PC-9 (cell line): ENCODE results near the gene ANKRD13A. TPM values are rescaled to one million over a fixed set of nuclear protein-coding genes. Genes with fewer than 3 reads are reported as not detected.
A peak's percentile ranks its signal among the peaks of the same experiment; 100 is the strongest.

Experiments
- BruUV-seq: library from RNA; stranded (reverse); fragments of 400-500 nt; replicated peaks from 2 replicates; lab custom pipeline; 2021; lab: Mats Ljungman, UMichigan
- CTCF ChIA-PET: fragments of 300-600 bp; sonication (Branson Sonifier 250); formaldehyde crosslinking; loops from one replicate; lab custom pipeline; 2022; ENCODE audit warnings: antibody characterized with exemption; lab: Charles Lee
- POLR2A ChIA-PET: fragments of 300-600 bp; sonication (Branson Sonifier 250); formaldehyde crosslinking; loops from one replicate; lab custom pipeline; 2022; ENCODE audit warnings: antibody characterized with exemption; ENCODE audit not compliant: unreplicated experiment; lab: Charles Lee
- DNase-seq, 2 experiments: peaks; one replicate each; pipeline versions ENCODE4 v3.0.0 to v3.0.0-alpha.2; 2015 to 2022; ENCODE audit warnings: mixed read lengths in 1 of 2
- H2AFZ ChIP-seq: fragments of 200-600 bp; sonication (generic); 2 replicates; pipeline ENCODE4 v1.8.1; 2017; ENCODE audit warnings: antibody characterized with exemption
- H3F3A ChIP-seq: fragments of 200-600 bp; sonication (generic); 2 replicates; pipeline ENCODE4 v1.8.1; 2017; ENCODE audit warnings: antibody characterized with exemption, mild to moderate bottlenecking, low read depth; ENCODE audit not compliant: insufficient read depth
- H3K27ac ChIP-seq: fragments of 200-600 bp; sonication (generic); 2 replicates; pipeline ENCODE4 v1.6.1; 2016; ENCODE audit warnings: mixed run types
- H3K27me3 ChIP-seq: fragments of 200-600 bp; sonication (generic); 2 replicates; pipeline ENCODE4 v1.6.1; 2016; ENCODE audit warnings: low read depth, mixed run types; ENCODE audit not compliant: insufficient read depth
- H3K36me3 ChIP-seq: fragments of 200-600 bp; sonication (generic); 2 replicates; pipeline ENCODE4 v1.6.1; 2016; ENCODE audit warnings: low read depth, mixed run types
- H3K4me1 ChIP-seq: fragments of 200-600 bp; sonication (generic); replicated peaks from 2 replicates; pipeline ENCODE4 v1.6.1; 2016; ENCODE audit warnings: mixed run types; ENCODE audit not compliant: insufficient read depth
- H3K4me2 ChIP-seq: fragments of 200-600 bp; sonication (generic); 2 replicates; pipeline ENCODE4 v1.6.1; 2017; ENCODE audit warnings: mixed run types
- H3K4me3 ChIP-seq: fragments of 200-600 bp; sonication (generic); 2 replicates; pipeline ENCODE4 v1.6.1; 2016; ENCODE audit warnings: mixed run types
- H3K79me2 ChIP-seq: fragments of 200-600 bp; sonication (generic); 2 replicates; pipeline ENCODE4 v1.6.1; 2017; ENCODE audit warnings: low read depth, mixed run types
- H3K9me2 ChIP-seq: fragments of 200-600 bp; sonication (generic); 2 replicates; pipeline ENCODE4 v1.8.1; 2017; ENCODE audit warnings: mild to moderate bottlenecking; ENCODE audit not compliant: insufficient read depth
- H3K9me3 ChIP-seq: fragments of 200-600 bp; sonication (generic); 2 replicates; pipeline ENCODE4 v1.8.1; 2016; ENCODE audit warnings: low read depth; ENCODE audit not compliant: insufficient read depth
- H4K20me1 ChIP-seq: fragments of 200-600 bp; sonication (generic); 2 replicates; pipeline ENCODE4 v1.8.1; 2017; ENCODE audit not compliant: insufficient read depth
- CTCF ChIP-seq: fragments of 200-600 bp; sonication (generic); conservative IDR thresholded peaks from 2 replicates; pipeline ENCODE4 v1.6.1; 2017; ENCODE audit warnings: mixed run types, antibody characterized with exemption, mild to moderate bottlenecking, moderate library complexity
- EZH2 ChIP-seq: fragments of 200-600 bp; sonication (generic); IDR thresholded peaks from 2 replicates; pipeline ENCODE4 v1.8.0; 2017; ENCODE audit warnings: antibody characterized with exemption, low read depth
- intact Hi-C: fragments of 100-400 bp; cut with micrococcal nuclease; formaldehyde crosslinking; loops from one replicate; pipeline ENCODE4 v1.10.0; 2022; ENCODE audit not compliant: unreplicated experiment
- total RNA-seq: library from RNA; stranded (reverse); gene quantifications from 2 replicates; pipeline ENCODE4 v1.2.3, GENCODE V29; 2021

Gene ANKRD13A
- total RNA-seq, 1 experiment from 2014 or later: 66.9 TPM

- H3K4me2 ChIP-seq: no peak overlapping the region
- intact Hi-C loops: no loop called here
- CTCF ChIA-PET: no interaction called here
- H3K9me2 ChIP-seq: no peaks in the 10 kb centered on the region
- POLR2A ChIA-PET: interaction anchor here (0.7 kb wide), 1 partner anchor 110 kb away, joined by 7 read pairs; no protein-coding TSS in a partner anchor
- peaks cover 43% of the 10 kb centered on the region for H3K4me1 ChIP-seq
- H3K27ac ChIP-seq: no peak overlapping the region
- H2AFZ ChIP-seq: no peak overlapping the region
- no peak for DNase-seq
- no TSS peak for BruUV-seq
- peaks cover 19% of the 10 kb centered on the region; the same call in 1 of the 2 replicates for H3F3A ChIP-seq
- peaks cover 53% of the 10 kb centered on the region for H3K79me2 ChIP-seq
- H4K20me1 ChIP-seq: no peaks in the 10 kb centered on the region
- H3K4me3 ChIP-seq: no peak overlapping the region
- no peaks in the 10 kb centered on the region for H3K36me3 ChIP-seq
- no peak for TF ChIP-seq CTCF
- no peaks in the 10 kb centered on the region for H3K9me3 ChIP-seq
- H3K27me3 ChIP-seq: no peaks in the 10 kb centered on the region
Measured at GRCh38 chr12:109997393-109997792, 1.8 kb upstream of the ANKRD13A start.

DNA sequence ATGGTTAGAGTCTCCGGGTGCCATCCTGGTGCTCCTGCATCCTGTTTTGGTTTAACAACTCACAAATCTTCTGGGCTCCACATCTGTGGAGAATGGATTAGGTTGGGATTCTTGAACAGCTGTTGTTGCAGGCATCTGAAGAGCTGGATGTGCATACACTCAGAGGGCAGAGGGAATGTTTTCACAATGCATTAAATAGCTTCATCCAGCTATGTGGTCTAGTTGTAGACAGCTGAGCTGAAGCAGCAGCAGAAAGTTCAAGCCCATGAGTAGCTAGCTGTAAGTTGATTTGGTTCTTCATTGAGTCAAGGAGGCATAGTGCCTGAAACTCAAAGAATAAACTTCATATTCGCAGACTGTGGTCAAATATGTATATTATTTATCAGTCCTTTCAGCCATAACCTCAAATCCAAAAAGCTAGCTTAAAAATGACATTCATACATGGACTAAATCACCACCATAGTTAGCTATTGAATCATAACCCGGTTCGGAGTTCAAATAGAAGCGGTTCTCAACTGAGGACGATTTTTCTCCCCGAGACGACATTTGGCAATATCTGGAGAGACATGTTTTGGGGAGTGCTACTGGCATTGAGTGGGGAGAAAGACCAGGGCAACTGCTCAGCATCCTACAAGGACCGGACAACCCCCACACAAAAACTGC is 858 bp upstream of the ANKRD13A start:
- Histone ChIP-seq H2AFZ (peak overlapping the region; percentile 92), H3K4me3 (peak overlapping the region; percentile 68), H3K27me3 (no peaks in the 10 kb centered on the region), H3K4me1 (peaks cover 52% of the 10 kb centered on the region), H3F3A (peaks cover 29% of the 10 kb centered on the region; the same call in 1 of the 2 replicates), H3K79me2 (peaks cover 44% of the 10 kb centered on the region), H3K9me2 (no peaks in the 10 kb centered on the region), H3K9me3 (no peaks in the 10 kb centered on the region), H3K27ac (no peak overlapping the region), H3K36me3 (no peaks in the 10 kb centered on the region), H3K4me2 (peak overlapping the region; percentile 99), H4K20me1 (no peaks in the 10 kb centered on the region)
- no TSS peak for BruUV-seq
- ChIA-PET CTCF (no interaction called here), POLR2A (interaction anchor here (0.6 kb wide), 1 partner anchor 193 kb away, joined by 3 read pairs; no protein-coding TSS in a partner anchor)
- intact Hi-C loops: no loop called here
- TF ChIP-seq EZH2: no peak
- TF ChIP-seq CTCF: no peak
- no peak for DNase-seq

DNA sequence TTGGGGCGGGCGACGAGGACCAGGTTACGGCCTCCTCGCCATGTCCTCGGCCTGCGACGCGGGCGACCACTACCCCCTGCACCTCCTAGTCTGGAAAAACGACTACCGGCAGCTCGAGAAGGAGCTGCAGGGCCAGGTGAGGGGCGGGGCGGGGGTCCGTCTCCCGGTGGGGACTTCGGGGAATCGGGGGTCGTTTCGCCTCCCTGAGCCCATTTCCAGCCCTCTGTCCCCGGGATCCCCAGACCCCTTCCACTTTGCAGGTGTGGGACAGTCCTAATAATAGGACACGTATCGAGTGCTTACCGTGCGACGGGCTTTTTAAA is 380 bp downstream of the ANKRD13A start:
- Histone ChIP-seq H3F3A (peaks cover 33% of the 10 kb centered on the region; the same call in 1 of the 2 replicates), H3K27me3 (no peaks in the 10 kb centered on the region), H3K4me2 (peak overlapping the region; percentile 99), H3K27ac (no peak overlapping the region), H3K79me2 (peaks cover 36% of the 10 kb centered on the region), H3K4me1 (peaks cover 49% of the 10 kb centered on the region), H4K20me1 (no peaks in the 10 kb centered on the region), H2AFZ (peak overlapping the region; percentile 92), H3K9me3 (no peaks in the 10 kb centered on the region), H3K9me2 (no peaks in the 10 kb centered on the region), H3K4me3 (peak overlapping the region; percentile 68), H3K36me3 (no peaks in the 10 kb centered on the region)
- DNase-seq: no peak
- ChIA-PET CTCF (no interaction called here), POLR2A (interaction anchor here (0.6 kb wide), 1 partner anchor 63 kb away, joined by 3 read pairs; no protein-coding TSS in a partner anchor)
- TF ChIP-seq CTCF (no peak), EZH2 (no peak)
- BruUV-seq: no TSS peak
- intact Hi-C loops: loop anchor here (1.0 kb wide), 1 partner anchor 40 kb away; no protein-coding TSS in a partner anchor
